ENCODE data around the gene ZBTB8B.

- TF ChIP-seq EZH2 (IDR thresholded peaks at IDR 0.05; ENCODE audit: low read length, unreplicated experiment) = no peak
- no peak for TF ChIP-seq CTCF (conservative IDR thresholded peaks at IDR 0.05; ENCODE audit: low read depth, low read length)
Observed at GRCh38 chr1:32486463-32487113, 21.7 kb downstream of the ZBTB8B start.
